IMR-90 (cell line): Measurements from ENCODE around the gene ZBTB40. TPM values are rescaled to one million over a fixed set of nuclear protein-coding genes. Genes with fewer than 3 reads are reported as not detected.

Experiments
- ATAC-seq: fragments of 200-7000 bp; cut with Tn5 transposase; 2 replicates; pipeline ENCODE4 v1.9.1; 2020; ENCODE audit warnings: low read depth, mild to moderate bottlenecking, moderate library complexity
- BruUV-seq: library from RNA; stranded (reverse); fragments of 400-500 nt; replicated peaks from 2 replicates; lab custom pipeline; 2021; lab: Mats Ljungman, UMichigan
- CTCF ChIA-PET: fragments of 300-600 bp; formaldehyde crosslinking; extraction: SDS; loops from one replicate; lab custom pipeline; 2021; ENCODE audit warnings: antibody characterized with exemption; lab: Yijun Ruan, JAX
- POLR2A ChIA-PET: fragments of 300-600 bp; sonication (Branson Sonifier 250); formaldehyde crosslinking; loops from one replicate; lab custom pipeline; 2022; ENCODE audit warnings: antibody characterized with exemption; ENCODE audit not compliant: unreplicated experiment; lab: Charles Lee
- DNase-seq: peaks from one replicate; pipeline ENCODE4 v3.0.0; 2013
- H2AFZ ChIP-seq: replicated peaks from 2 replicates; pipeline ENCODE3; 2013; ENCODE audit warnings: low read length, mild to moderate bottlenecking; ENCODE audit not compliant: poor library complexity
- H2AK5ac ChIP-seq: 2 replicates; pipeline ENCODE4 v1.6.1; 2013; ENCODE audit warnings: low read depth, low read length, inconsistent platforms
- H2AK9ac ChIP-seq: replicated peaks from 2 replicates; pipeline ENCODE3; 2013; ENCODE audit warnings: mild to moderate bottlenecking, low read depth, low read length, moderate library complexity; ENCODE audit not compliant: poor library complexity
- H2BK120ac ChIP-seq: 2 replicates; pipeline ENCODE4 v1.6.1; 2013; ENCODE audit warnings: low read depth, low read length, inconsistent platforms
- H2BK15ac ChIP-seq: 3 replicates; pipeline ENCODE4 v1.6.1; 2013; ENCODE audit warnings: low read depth, low read length, inconsistent platforms
- H2BK20ac ChIP-seq: 2 replicates; pipeline ENCODE4 v1.6.1; 2013; ENCODE audit warnings: low read depth, mild to moderate bottlenecking, inconsistent platforms, low read length, moderate library complexity
- H2BK5ac ChIP-seq: 2 replicates; pipeline ENCODE4 v1.6.1; 2013; ENCODE audit warnings: mild to moderate bottlenecking, low read depth, low read length, inconsistent platforms; ENCODE audit not compliant: poor library complexity, severe bottlenecking
- H3K14ac ChIP-seq: replicated peaks from 2 replicates; pipeline ENCODE4 v1.6.1; 2013; ENCODE audit warnings: low read depth, low read length, inconsistent platforms
- H3K18ac ChIP-seq: 2 replicates; pipeline ENCODE4 v1.6.1; 2013; ENCODE audit warnings: low read depth, low read length, control low read depth
- H3K23ac ChIP-seq: 2 replicates; pipeline ENCODE4 v1.6.1; 2013; ENCODE audit warnings: low read depth, low read length, inconsistent platforms
- H3K27ac ChIP-seq: 2 replicates; pipeline ENCODE4 v1.5.1; 2013; ENCODE audit warnings: mild to moderate bottlenecking, control low read depth, low read length; ENCODE audit not compliant: insufficient read depth
- H3K27me3 ChIP-seq: 2 replicates; pipeline ENCODE4 v1.6.1; 2013; ENCODE audit warnings: low read length; ENCODE audit not compliant: control insufficient read depth, insufficient read depth
- H3K36me3 ChIP-seq: 2 replicates; pipeline ENCODE4 v1.6.1; 2013; ENCODE audit warnings: low read length, mixed read lengths; ENCODE audit not compliant: control insufficient read depth, insufficient read depth
- H3K4ac ChIP-seq: 2 replicates; pipeline ENCODE4 v1.6.1; 2013; ENCODE audit warnings: low read depth, low read length, inconsistent platforms
- H3K4me1 ChIP-seq: 2 replicates; pipeline ENCODE4 v1.6.1; 2013; ENCODE audit warnings: low read length, mixed read lengths; ENCODE audit not compliant: control insufficient read depth, insufficient read depth
- H3K4me2 ChIP-seq: 2 replicates; pipeline ENCODE4 v1.6.1; 2013; ENCODE audit warnings: low read depth, mild to moderate bottlenecking, control low read depth, low read length, moderate library complexity
- H3K4me3 ChIP-seq: 2 replicates; pipeline ENCODE4 v1.5.1; 2013; ENCODE audit warnings: low read depth, mild to moderate bottlenecking, control low read depth, low read length, moderate library complexity; ENCODE audit not compliant: insufficient read depth
- H3K56ac ChIP-seq: 2 replicates; pipeline ENCODE4 v1.6.1; 2013; ENCODE audit warnings: low read length, inconsistent platforms; ENCODE audit not compliant: insufficient read depth; ENCODE audit errors: extremely low read depth
- H3K79me1 ChIP-seq, 2 experiments: 2 replicates each; pipeline ENCODE4 v1.6.1; 2013; ENCODE audit warnings: low read length in 2 of 2, inconsistent platforms in 1 of 2, low read depth in 1 of 2
- H3K9ac ChIP-seq: 2 replicates; pipeline ENCODE4 v1.6.1; 2013; ENCODE audit warnings: low read depth, low read length, control low read depth
- H3K9me1 ChIP-seq: 2 replicates; pipeline ENCODE4 v1.6.1; 2013; ENCODE audit warnings: low read length, inconsistent platforms; ENCODE audit not compliant: insufficient read depth
- H3K9me3 ChIP-seq: 2 replicates; pipeline ENCODE4 v1.6.1; 2013; ENCODE audit warnings: low read length; ENCODE audit not compliant: control insufficient read depth, insufficient read depth
- H4K20me1 ChIP-seq: 2 replicates; pipeline ENCODE4 v1.6.1; 2013; ENCODE audit warnings: low read length, inconsistent platforms; ENCODE audit not compliant: insufficient read depth
- H4K5ac ChIP-seq: 2 replicates; pipeline ENCODE4 v1.6.1; 2013; ENCODE audit warnings: mild to moderate bottlenecking, low read depth, low read length, control low read depth
- H4K8ac ChIP-seq, 2 experiments: 2 replicates each; pipeline ENCODE4 v1.6.1; 2013; ENCODE audit warnings: low read depth in 2 of 2, low read length in 2 of 2, control low read depth in 1 of 2, inconsistent platforms in 1 of 2
- H4K91ac ChIP-seq: 2 replicates; pipeline ENCODE4 v1.6.1; 2013; ENCODE audit warnings: low read depth, low read length, inconsistent platforms; ENCODE audit not compliant: insufficient read depth
- BHLHE40 ChIP-seq: fragments of 150-350 bp; IDR thresholded peaks from 2 replicates; pipeline ENCODE4 v1.6.1; 2016; ENCODE audit warnings: mild to moderate bottlenecking, low read depth, low read length
- CEBPB ChIP-seq: IDR thresholded peaks from 2 replicates; pipeline ENCODE4 v1.6.1; 2012; ENCODE audit warnings: low read depth, low read length, improper control_type of control experiment
- CHD1 ChIP-seq: IDR thresholded peaks from 2 replicates; pipeline ENCODE4 v1.6.1; 2012; ENCODE audit warnings: low read depth, low read length, improper control_type of control experiment
- FOS ChIP-seq: fragments of 150-350 bp; IDR thresholded peaks from 2 replicates; pipeline ENCODE4 v1.6.1; 2016; ENCODE audit warnings: low read depth, low read length
- MAZ ChIP-seq: IDR thresholded peaks from 2 replicates; pipeline ENCODE4 v1.6.1; 2012; ENCODE audit warnings: low read depth, mild to moderate bottlenecking, low read length, improper control_type of control experiment, moderate library complexity, borderline replicate concordance
- RAD21 ChIP-seq: IDR thresholded peaks from 2 replicates; pipeline ENCODE4 v1.6.1; 2012; ENCODE audit warnings: low read length, improper control_type of control experiment
- RCOR1 ChIP-seq: IDR thresholded peaks from 2 replicates; pipeline ENCODE4 v1.6.1; 2012; ENCODE audit warnings: mild to moderate bottlenecking, low read length, improper control_type of control experiment; ENCODE audit not compliant: insufficient replicate concordance
- RFX5 ChIP-seq: IDR thresholded peaks from 2 replicates; pipeline ENCODE4 v1.8.0; 2012; ENCODE audit warnings: low read depth, mild to moderate bottlenecking, low read length, moderate library complexity
- WGBS, 2 experiments: methylation state at CpG; one replicate each; pipeline versions ENCODE4 v1.1.5 to v1.1.7; 2013; ENCODE audit warnings: missing lambda C conversion rate in 2 of 2; ENCODE audit not compliant: insufficient read length in 1 of 2; ENCODE audit errors: extremely low coverage in 2 of 2; 5-methylcytosine and 5-hydroxymethylcytosine counted together
- dilution Hi-C: fragments of 300-500 bp; cut with HindIII; formaldehyde crosslinking; loops from one replicate; pipeline ENCODE4 v1.14.3; 2018; ENCODE audit warnings: low sequenced_read_pairs; ENCODE audit not compliant: unreplicated experiment
- in situ Hi-C: fragments of 300-500 bp; cut with MboI; formaldehyde crosslinking; loops from 3 replicates; pipeline ENCODE4 v1.14.3; 2019; ENCODE audit warnings: low sequenced_read_pairs, inconsistent platforms, mixed read lengths
- intact Hi-C: fragments of 100-400 bp; cut with micrococcal nuclease; formaldehyde crosslinking; loops from 2 replicates; pipeline ENCODE4 v1.10.0; 2022
- polyA plus RNA-seq, 3 experiments: library from polyadenylated mRNA; depleted of rRNA; stranded (reverse); fragments of >200 nt; gene quantifications; 2 replicates each; pipeline ENCODE4 v1.2.3, GENCODE V29; 2012; ENCODE audit warnings: low replicate concordance in 1 of 3
- total RNA-seq: library from RNA; depleted of rRNA; stranded (reverse); fragments of >200 nt; gene quantifications from 2 replicates; pipeline ENCODE4 v1.2.3, GENCODE V29; 2012
- TF ChIP-seq, protein P1 (sequence below): fragments of 150-350 bp; IDR thresholded peaks from 2 replicates; pipeline ENCODE4 v1.6.1; 2016; ENCODE audit warnings: low read depth, mild to moderate bottlenecking, low read length, moderate library complexity, borderline replicate concordance

The ZBTB40 gene
- total and polyA plus RNA-seq, 2 of the 4 experiments (the other 2 are of a cell fraction) = 6.0 to 9.7 TPM

GRCh38 chr1:22542886-22543285 lies 91.2 kb downstream of the ZBTB40 start:
- Histone ChIP-seq H2BK15ac (no peak overlapping the region), H3K4me2 (no peak overlapping the region), H2AFZ (no peak overlapping the region), H3K4me1 (no peaks in the 10 kb centered on the region), H3K56ac (no peak overlapping the region), H3K18ac (no peak overlapping the region), H2BK5ac (no peak overlapping the region), H3K79me1 (no peaks in the 10 kb centered on the region), H3K4me3 (no peak overlapping the region), H3K9me1 (no peaks in the 10 kb centered on the region; the same call in 1 of the 2 replicates), H4K91ac (no peak overlapping the region), H3K27me3 (peaks cover 48% of the 10 kb centered on the region), H2BK120ac (no peak overlapping the region), H3K36me3 (no peaks in the 10 kb centered on the region), H3K9me3 (no peaks in the 10 kb centered on the region), H3K27ac (no peak overlapping the region), H3K14ac (no peak overlapping the region), H4K8ac (no peak overlapping the region), H4K20me1 (no peaks in the 10 kb centered on the region), H4K5ac (no peak overlapping the region), H3K4ac (no peak overlapping the region), H2AK5ac (no peak overlapping the region), H2AK9ac (peak overlapping the region; percentile 42), H3K9ac (no peak overlapping the region), H3K23ac (no peak overlapping the region), H2BK20ac (no peak overlapping the region)
- DNase-seq (no peak), ATAC-seq (no peak)
- no TSS peak for BruUV-seq
- TF ChIP-seq CHD1 = no peak
- TF ChIP-seq, protein P1, sequence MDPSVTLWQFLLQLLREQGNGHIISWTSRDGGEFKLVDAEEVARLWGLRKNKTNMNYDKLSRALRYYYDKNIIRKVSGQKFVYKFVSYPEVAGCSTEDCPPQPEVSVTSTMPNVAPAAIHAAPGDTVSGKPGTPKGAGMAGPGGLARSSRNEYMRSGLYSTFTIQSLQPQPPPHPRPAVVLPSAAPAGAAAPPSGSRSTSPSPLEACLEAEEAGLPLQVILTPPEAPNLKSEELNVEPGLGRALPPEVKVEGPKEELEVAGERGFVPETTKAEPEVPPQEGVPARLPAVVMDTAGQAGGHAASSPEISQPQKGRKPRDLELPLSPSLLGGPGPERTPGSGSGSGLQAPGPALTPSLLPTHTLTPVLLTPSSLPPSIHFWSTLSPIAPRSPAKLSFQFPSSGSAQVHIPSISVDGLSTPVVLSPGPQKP = no peak
- TF ChIP-seq BHLHE40 = no peak
- TF ChIP-seq CEBPB = no peak
- no peak for TF ChIP-seq MAZ
- TF ChIP-seq FOS = no peak
- TF ChIP-seq RAD21 = no peak
- TF ChIP-seq RCOR1 = no peak
- no peak for TF ChIP-seq RFX5
- WGBS, 2 experiments = 75% methylated on average over 2 of the region's 9 CpGs; no CpG with 5 or more reads in 1 of the 2 experiments
- in situ Hi-C loops (no loop called here), dilution Hi-C loops (no loop called here), intact Hi-C loops (no loop called here)
- ChIA-PET POLR2A (no interaction called here), CTCF (no interaction called here)
